Activated CD4-positive, alpha-beta T cell treated with anti-CD3 and anti-CD28 coated beads for 36 hours (primary cell): ENCODE data around the gene PABPC3. TPM values are rescaled to one million over a fixed set of nuclear protein-coding genes. Genes with fewer than 3 reads are reported as not detected.

Source experiments
- ATAC-seq: fragments of 200-7000 bp; cut with Tn5 transposase; one replicate; pipeline ENCODE4 v1.10.0; 2021; ENCODE audit warnings: mild to moderate bottlenecking, moderate library complexity
- CTCF ChIA-PET: fragments of 350-600 bp; sonication (Branson Sonifier 250); formaldehyde crosslinking; loops from one replicate; lab custom pipeline; 2021; ENCODE audit warnings: antibody characterized with exemption; lab: Charles Lee
- POLR2A ChIA-PET: fragments of 350-600 bp; sonication (Branson Sonifier 250); formaldehyde crosslinking; loops from one replicate; lab custom pipeline; 2021; ENCODE audit warnings: antibody characterized with exemption, inconsistent platforms; lab: Charles Lee
- DNase-seq: peaks from one replicate; pipeline ENCODE4 v3.0.0-alpha.2; 2020
- H3K27ac Mint-ChIP-seq: one replicate; pipeline ENCODE4 v1.8.0; 2021; ENCODE audit warnings: mixed read lengths
- H3K27me3 Mint-ChIP-seq: one replicate; pipeline ENCODE4 v1.8.0; 2021; ENCODE audit warnings: mixed read lengths
- H3K36me3 Mint-ChIP-seq: one replicate; pipeline ENCODE4 v1.8.0; 2021; ENCODE audit warnings: low read depth, mixed read lengths
- H3K4me1 Mint-ChIP-seq: one replicate; pipeline ENCODE4 v1.8.0; 2021; ENCODE audit warnings: mixed read lengths
- H3K4me3 Mint-ChIP-seq: one replicate; pipeline ENCODE4 v1.8.0; 2021; ENCODE audit warnings: mild to moderate bottlenecking, moderate library complexity, mixed read lengths
- H3K9me3 Mint-ChIP-seq: one replicate; pipeline ENCODE4 v1.8.0; 2021; ENCODE audit warnings: low read depth, mixed read lengths
- intact Hi-C, 2 experiments: fragments of 100-400 bp; cut with DNase I in 1 of 2; cut with micrococcal nuclease in 1 of 2; formaldehyde crosslinking; loops; one replicate each; pipeline versions ENCODE4 v1.14.2 to v1.15.1; 2022 to 2024; cut with DNase I, micrococcal nuclease
- total RNA-seq, 2 experiments: library from RNA; stranded (reverse); gene quantifications; one replicate each; pipeline ENCODE4 v1.2.3, GENCODE V29; 2021

The PABPC3 gene
- under 1 TPM; 0.64 to 0.74 TPM for total RNA-seq

GRCh38 chr13:25095851-25096453 is at the start of gene PABPC3:
Gene PABPC3, plus strand, starts transcription at chr13:25096136. Its CDS starts 63 bp downstream, at chr13:25096199.
- ATAC-seq: peak; percentile 57
- Mint-ChIP-seq H3K4me3 (peak within 1 kb of the TSS; percentile 42), H3K4me1 (no peaks in the 10 kb centered on the region), H3K9me3 (peaks cover 5% of the 10 kb centered on the region), H3K36me3 (no peaks in the 10 kb centered on the region), H3K27ac (no peak within 1 kb of the TSS), H3K27me3 (peaks cover 43% of the 10 kb centered on the region)
- ChIA-PET CTCF (interaction anchor here (1.9 kb wide), 1 partner anchor 17 kb away, joined by 6 read pairs; no protein-coding TSS in a partner anchor), POLR2A (no interaction called here)
- DNase-seq: peak; percentile 56
- intact Hi-C loops: no loop called here

GRCh38 chr13:25046274-25046984 is 49.5 kb upstream of the PABPC3 start:
- H3K4me1 Mint-ChIP-seq: peaks cover 4% of the 10 kb centered on the region
- H3K36me3 Mint-ChIP-seq: no peaks in the 10 kb centered on the region
- no peak for ATAC-seq
- DNase-seq: no peak
- ChIA-PET POLR2A (no interaction called here), CTCF (interaction anchor here (1.3 kb wide), 1 partner anchor 10 kb away, joined by 4 read pairs; no protein-coding TSS in a partner anchor)
- intact Hi-C loops: no loop called here
- no peak overlapping the region for H3K4me3 Mint-ChIP-seq
- peaks cover 57% of the 10 kb centered on the region for H3K27me3 Mint-ChIP-seq
- H3K9me3 Mint-ChIP-seq: peaks cover 6% of the 10 kb centered on the region
- H3K27ac Mint-ChIP-seq: no peak overlapping the region

- H3K4me1 Mint-ChIP-seq: peaks cover 4% of the 10 kb centered on the region
- no peak overlapping the region for H3K27ac Mint-ChIP-seq
- peaks cover 7% of the 10 kb centered on the region for H3K9me3 Mint-ChIP-seq
- intact Hi-C loops: no loop called here
- CTCF ChIA-PET: no interaction called here
- POLR2A ChIA-PET: no interaction called here
- no peak for ATAC-seq
- H3K4me3 Mint-ChIP-seq: no peak overlapping the region
- no peak for DNase-seq
- peaks cover 54% of the 10 kb centered on the region for H3K27me3 Mint-ChIP-seq
- no peaks in the 10 kb centered on the region for H3K36me3 Mint-ChIP-seq
Observed at GRCh38 chr13:25046985-25047511, 48.9 kb upstream of the PABPC3 start.

- peaks cover 7% of the 10 kb centered on the region for H3K9me3 Mint-ChIP-seq
- no peak overlapping the region for H3K27ac Mint-ChIP-seq
- no peaks in the 10 kb centered on the region for H3K36me3 Mint-ChIP-seq
- H3K4me3 Mint-ChIP-seq: no peak overlapping the region
- peaks cover 4% of the 10 kb centered on the region for H3K4me1 Mint-ChIP-seq
- DNase-seq (no peak), ATAC-seq (no peak)
- ChIA-PET POLR2A (no interaction called here), CTCF (no interaction called here)
- peaks cover 46% of the 10 kb centered on the region for H3K27me3 Mint-ChIP-seq
- intact Hi-C loops: no loop called here
Observed at GRCh38 chr13:25051065-25051464, 44.9 kb upstream of the PABPC3 start.

GRCh38 chr13:25059166-25059565 is 36.8 kb upstream of the PABPC3 start:
- Mint-ChIP-seq H3K9me3 (no peaks in the 10 kb centered on the region), H3K4me3 (no peak overlapping the region), H3K4me1 (no peaks in the 10 kb centered on the region), H3K27ac (no peak overlapping the region), H3K36me3 (no peaks in the 10 kb centered on the region), H3K27me3 (peaks cover 17% of the 10 kb centered on the region)
- DNase-seq (no peak), ATAC-seq (no peak)
- CTCF ChIA-PET: no interaction called here
- POLR2A ChIA-PET: no interaction called here
- intact Hi-C loops: no loop called here

GRCh38 chr13:25059958-25060357 is 36.0 kb upstream of the PABPC3 start:
- H3K27me3 Mint-ChIP-seq: peaks cover 16% of the 10 kb centered on the region
- H3K27ac Mint-ChIP-seq: no peak overlapping the region
- ATAC-seq (no peak), DNase-seq (no peak)
- no peaks in the 10 kb centered on the region for H3K9me3 Mint-ChIP-seq
- H3K4me3 Mint-ChIP-seq: no peak overlapping the region
- no peaks in the 10 kb centered on the region for H3K4me1 Mint-ChIP-seq
- intact Hi-C loops: no loop called here
- H3K36me3 Mint-ChIP-seq: no peaks in the 10 kb centered on the region
- CTCF ChIA-PET: interaction anchor here (0.8 kb wide), 1 partner anchor 64 kb away, joined by 4 read pairs; no protein-coding TSS in a partner anchor
- POLR2A ChIA-PET: interaction anchor here (0.5 kb wide), 1 partner anchor 30 kb away, joined by 3 read pairs; no protein-coding TSS in a partner anchor

- no peaks in the 10 kb centered on the region for H3K9me3 Mint-ChIP-seq
- ChIA-PET CTCF (no interaction called here), POLR2A (no interaction called here)
- H3K36me3 Mint-ChIP-seq: no peaks in the 10 kb centered on the region
- intact Hi-C loops: no loop called here
- H3K27ac Mint-ChIP-seq: no peak overlapping the region
- H3K27me3 Mint-ChIP-seq: peaks cover 18% of the 10 kb centered on the region
- no peaks in the 10 kb centered on the region for H3K4me1 Mint-ChIP-seq
- ATAC-seq (no peak), DNase-seq (no peak)
- no peak overlapping the region for H3K4me3 Mint-ChIP-seq
Observed at GRCh38 chr13:25062479-25062878, 33.5 kb upstream of the PABPC3 start.

- intact Hi-C loops: no loop called here
- no peak overlapping the region for H3K27ac Mint-ChIP-seq
- H3K36me3 Mint-ChIP-seq: no peaks in the 10 kb centered on the region
- no peaks in the 10 kb centered on the region for H3K4me1 Mint-ChIP-seq
- peaks cover 24% of the 10 kb centered on the region for H3K27me3 Mint-ChIP-seq
- CTCF ChIA-PET: no interaction called here
- H3K4me3 Mint-ChIP-seq: no peak overlapping the region
- ATAC-seq: no peak
- POLR2A ChIA-PET: no interaction called here
- no peak for DNase-seq
- H3K9me3 Mint-ChIP-seq: no peaks in the 10 kb centered on the region
Observed at GRCh38 chr13:25064396-25064795, 31.5 kb upstream of the PABPC3 start.

- Mint-ChIP-seq H3K4me1 (no peaks in the 10 kb centered on the region), H3K4me3 (no peak overlapping the region), H3K27me3 (peaks cover 28% of the 10 kb centered on the region), H3K9me3 (no peaks in the 10 kb centered on the region), H3K27ac (no peak overlapping the region), H3K36me3 (no peaks in the 10 kb centered on the region)
- ATAC-seq: no peak
- intact Hi-C loops: no loop called here
- ChIA-PET CTCF (no interaction called here), POLR2A (no interaction called here)
- DNase-seq: no peak
Observed at GRCh38 chr13:25065974-25066770, 29.8 kb upstream of the PABPC3 start.

- Mint-ChIP-seq H3K9me3 (no peaks in the 10 kb centered on the region), H3K27me3 (peaks cover 25% of the 10 kb centered on the region), H3K4me3 (no peak overlapping the region), H3K4me1 (no peaks in the 10 kb centered on the region), H3K27ac (no peak overlapping the region), H3K36me3 (no peaks in the 10 kb centered on the region)
- intact Hi-C loops: no loop called here
- no peak for DNase-seq
- ATAC-seq: no peak
- POLR2A ChIA-PET: no interaction called here
- CTCF ChIA-PET: no interaction called here
Observed at GRCh38 chr13:25067064-25067463, 28.9 kb upstream of the PABPC3 start.

GRCh38 chr13:25068810-25069209 is 27.1 kb upstream of the PABPC3 start:
- H3K36me3 Mint-ChIP-seq: no peaks in the 10 kb centered on the region
- H3K4me3 Mint-ChIP-seq: no peak overlapping the region
- peaks cover 21% of the 10 kb centered on the region for H3K27me3 Mint-ChIP-seq
- H3K9me3 Mint-ChIP-seq: no peaks in the 10 kb centered on the region
- ChIA-PET POLR2A (no interaction called here), CTCF (no interaction called here)
- no peak overlapping the region for H3K27ac Mint-ChIP-seq
- intact Hi-C loops: no loop called here
- no peaks in the 10 kb centered on the region for H3K4me1 Mint-ChIP-seq
- ATAC-seq: no peak
- no peak for DNase-seq
